ENCODE results near the gene FCRL3.

The FCRL3 gene

DNA sequence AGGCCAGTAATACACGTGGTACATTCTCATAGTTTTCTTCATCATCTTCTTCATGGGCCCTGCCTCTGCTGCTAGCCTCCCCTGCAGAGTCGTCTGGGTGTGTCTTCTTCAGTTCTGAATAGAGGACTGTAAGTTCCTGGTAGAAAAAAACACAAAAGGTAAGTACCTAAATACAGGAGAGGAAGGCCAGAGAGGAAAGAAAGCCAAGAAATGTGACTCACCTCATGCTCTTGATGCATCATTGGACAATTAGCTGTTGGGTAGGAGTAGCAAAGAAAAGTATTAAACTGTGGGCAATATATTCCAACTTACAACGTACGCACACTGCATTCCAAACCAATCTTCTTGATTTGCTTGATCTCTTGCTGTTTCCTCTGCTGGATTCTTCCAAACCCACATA, 21.8 kb downstream of the FCRL3 start:
- no peak for DNase-seq (ENCODE audit: low spot score)

DNA sequence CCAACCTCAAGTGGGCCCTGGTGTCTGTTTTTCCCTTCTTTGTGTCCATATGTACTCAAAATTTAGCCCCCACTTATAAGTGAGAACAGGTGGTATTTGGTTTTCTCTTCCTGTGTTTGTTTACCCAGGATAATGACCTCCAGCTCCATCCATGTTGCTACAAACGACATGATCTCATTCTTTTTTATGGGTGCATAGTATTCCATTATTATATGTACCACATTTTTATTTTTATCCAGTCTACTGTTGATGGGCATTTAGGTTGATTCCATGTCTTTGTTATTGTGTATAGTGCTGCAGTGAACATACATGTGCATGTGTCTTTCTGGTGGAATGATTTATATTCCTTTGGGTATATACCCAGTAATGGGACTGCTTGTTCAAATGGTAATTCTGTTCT, 27.6 kb downstream of the FCRL3 start:
- DNase-seq (ENCODE audit: low spot score): no peak

DNA sequence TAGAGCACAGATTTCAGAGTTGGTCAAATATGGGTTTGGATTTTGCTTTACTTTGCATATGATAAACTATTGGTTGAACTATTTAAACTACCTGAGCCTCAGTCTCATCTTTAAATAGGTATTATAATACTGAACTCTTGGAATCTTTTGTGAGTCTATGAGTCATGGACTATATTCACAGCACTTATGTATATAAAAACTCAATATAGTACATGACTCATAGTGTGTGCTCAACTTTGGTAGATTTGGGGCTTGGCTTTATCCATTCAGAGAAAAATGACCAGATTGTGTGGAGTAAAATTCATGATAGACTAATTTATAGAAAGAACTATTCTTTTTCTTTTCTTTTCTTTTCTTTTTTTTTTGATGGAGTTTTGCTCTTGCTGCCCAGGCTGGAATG, 28.7 kb downstream of the FCRL3 start:
- DNase-seq (ENCODE audit: low spot score): no peak

DNA sequence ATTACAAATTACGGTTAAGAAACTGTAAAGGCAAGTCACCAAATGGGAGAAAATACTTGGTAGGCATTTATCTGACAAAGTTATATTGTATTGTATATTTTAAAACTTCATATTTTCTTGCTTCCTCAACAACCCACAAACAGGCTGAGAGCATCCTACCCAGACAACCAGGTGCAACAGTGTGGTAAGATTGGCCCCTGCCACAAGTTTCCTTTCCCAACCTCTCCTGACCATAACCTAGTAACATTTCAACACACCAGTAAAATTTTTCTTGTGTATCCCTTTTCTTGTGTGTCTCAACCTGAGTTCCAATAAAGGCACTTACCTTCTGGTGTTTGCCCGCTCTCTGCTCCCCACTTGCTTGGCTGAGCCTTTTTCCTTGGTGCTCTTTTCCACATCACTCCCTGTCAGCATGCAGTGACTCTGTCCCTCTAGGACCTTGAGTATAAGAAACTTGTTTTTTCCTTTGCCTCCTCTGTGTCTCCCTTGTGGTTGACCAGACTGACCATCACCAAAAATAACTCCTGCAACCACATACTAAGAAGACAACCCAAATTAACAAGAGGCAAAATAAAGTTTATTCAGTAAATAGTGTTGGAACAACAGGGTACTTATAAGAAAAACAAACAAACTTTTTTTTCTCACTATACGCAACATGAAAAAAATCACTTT, 40.9 kb downstream of the FCRL3 start:
- no peak for DNase-seq (ENCODE audit: low spot score)

DNA sequence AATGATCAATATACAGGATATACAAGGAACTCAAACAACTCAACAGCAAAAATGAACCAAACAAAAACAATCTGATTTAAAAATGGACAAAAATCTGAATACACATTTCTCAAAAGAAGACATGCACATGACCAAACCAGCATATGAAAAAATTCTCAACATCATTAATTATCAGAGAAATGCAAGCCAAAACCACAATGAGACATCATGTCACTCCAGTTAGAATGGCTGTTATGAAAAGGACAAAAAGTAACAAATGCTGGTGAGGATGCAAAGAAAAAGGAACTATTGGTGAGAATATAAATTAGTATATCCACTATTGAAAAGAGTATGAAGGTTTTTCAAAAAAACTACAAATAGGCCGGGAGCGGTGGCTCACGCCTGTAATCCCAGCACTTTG, 42.0 kb downstream of the FCRL3 start:
- DNase-seq (ENCODE audit: low spot score): no peak

DNA sequence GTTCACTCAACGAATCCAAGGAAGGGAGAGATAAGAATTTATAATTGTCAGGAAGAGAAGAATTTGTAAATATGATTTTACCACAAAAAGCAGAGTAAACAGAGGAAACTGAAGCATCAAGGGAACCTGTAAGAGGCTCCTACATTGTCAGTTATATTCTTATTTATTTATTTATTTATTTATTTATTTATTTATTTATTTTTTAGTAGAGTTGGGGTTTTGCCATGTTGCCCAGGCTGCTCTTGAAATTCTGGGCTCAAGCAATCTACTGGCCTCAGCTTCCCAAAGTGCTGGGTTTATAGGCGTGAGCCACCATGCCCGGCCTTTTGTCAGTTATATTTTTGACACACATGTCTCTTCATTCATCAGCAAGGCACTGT, 47.1 kb downstream of the FCRL3 start:
- no peak for DNase-seq (ENCODE audit: low spot score)

DNA sequence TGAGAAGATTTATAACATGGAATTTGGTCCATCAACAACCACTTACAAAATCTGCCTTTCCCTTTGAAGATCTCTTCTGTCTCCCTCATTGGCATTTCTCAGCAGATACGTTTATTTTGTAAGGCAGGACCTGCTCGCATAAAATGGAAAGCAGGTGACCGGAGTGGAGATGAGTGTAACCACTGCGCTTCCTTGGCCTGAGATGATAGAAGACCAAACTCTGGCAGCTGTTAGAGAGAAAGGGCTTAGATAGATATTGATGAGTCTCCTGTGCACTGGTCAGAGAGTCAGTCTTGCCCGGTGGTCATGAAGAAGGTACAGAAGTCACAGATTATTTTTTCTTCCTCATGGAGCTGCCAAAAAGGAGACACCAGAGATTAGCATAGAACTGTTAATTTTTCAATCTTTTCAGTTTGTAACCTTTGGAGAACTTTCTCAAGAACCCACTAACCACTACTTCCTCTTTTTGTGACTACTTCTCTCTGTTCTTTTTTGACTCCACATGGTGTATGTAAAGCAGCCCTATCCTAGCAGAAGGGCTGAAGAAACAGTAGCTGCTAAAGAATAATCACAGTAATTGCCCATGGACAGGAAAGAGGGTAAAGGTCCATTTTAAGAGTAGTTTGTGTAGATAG, 47.6 kb downstream of the FCRL3 start:
- no peak for DNase-seq (ENCODE audit: low spot score)

GRCh38 chr1:157648317-157648716, 52.3 kb downstream of the FCRL3 start:
- DNase-seq (ENCODE audit: low spot score): no peak

DNA sequence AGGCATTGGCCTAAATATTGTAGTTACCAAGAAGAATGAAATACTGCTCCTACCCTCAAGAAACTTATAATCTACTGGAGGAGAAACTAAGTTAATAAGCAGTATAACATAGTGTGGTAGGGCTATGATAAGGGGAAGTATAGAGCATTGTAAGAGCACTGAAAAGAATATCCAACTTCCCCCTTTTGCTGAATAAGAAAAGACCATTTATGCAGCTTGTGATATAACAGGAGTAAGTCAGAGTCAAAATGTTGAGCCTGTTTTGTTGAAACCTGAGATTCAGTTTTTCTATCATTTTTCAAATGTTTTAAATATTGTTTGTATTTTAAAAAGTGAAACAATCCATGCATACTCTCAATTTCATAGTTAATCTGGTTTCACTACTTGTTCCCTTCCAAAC, 54.4 kb downstream of the FCRL3 start:
- DNase-seq (ENCODE audit: low spot score): no peak

GRCh38 chr1:157641177-157641576, 59.4 kb downstream of the FCRL3 start:
- DNase-seq (ENCODE audit: low spot score): peak; percentile 22

DNA sequence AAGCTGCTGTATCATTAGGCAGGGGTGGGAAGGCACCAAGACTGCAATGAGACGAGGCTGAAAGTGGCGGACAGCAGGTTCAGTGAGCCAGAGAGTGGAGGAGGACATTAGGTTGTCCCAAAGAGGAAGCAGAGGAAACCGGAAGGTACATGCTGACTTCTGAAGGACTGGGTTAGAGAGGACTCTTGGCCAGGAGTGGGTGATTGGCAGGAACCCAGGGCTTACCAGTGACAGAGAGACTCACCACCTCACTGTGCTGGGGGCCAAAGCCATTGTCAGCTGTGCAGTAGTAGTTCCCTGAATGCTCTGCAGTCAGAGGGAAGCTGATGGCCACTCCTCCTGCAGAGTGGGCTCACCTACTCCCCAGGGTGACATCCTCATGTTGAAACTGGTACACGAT, 60.8 kb downstream of the FCRL3 start:
- no peak for DNase-seq (ENCODE audit: low spot score)

DNA sequence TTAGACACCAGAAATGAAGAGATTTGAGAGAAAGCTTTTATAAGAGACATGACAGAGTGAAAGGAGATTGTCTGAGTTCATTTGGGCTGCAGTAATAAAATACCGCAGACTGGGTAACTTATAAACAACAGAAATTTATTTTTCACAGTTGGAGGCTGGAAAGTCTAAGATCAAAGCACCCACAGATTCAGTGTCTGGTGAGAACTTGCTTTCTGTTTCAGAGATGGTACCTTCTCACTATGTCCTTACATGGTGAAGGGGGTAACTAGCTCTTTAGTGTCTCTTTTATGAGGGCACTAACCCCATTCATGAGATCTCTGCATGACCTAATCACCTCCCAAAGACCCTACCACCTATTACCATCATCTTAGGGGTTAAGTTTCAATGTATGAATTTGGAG, 71.8 kb downstream of the FCRL3 start:
- DNase-seq (ENCODE audit: low spot score): no peak

Data from iPS-NIHi11 (cell line).